ENCODE results near the gene ARF4.

The ARF4 gene

DNA sequence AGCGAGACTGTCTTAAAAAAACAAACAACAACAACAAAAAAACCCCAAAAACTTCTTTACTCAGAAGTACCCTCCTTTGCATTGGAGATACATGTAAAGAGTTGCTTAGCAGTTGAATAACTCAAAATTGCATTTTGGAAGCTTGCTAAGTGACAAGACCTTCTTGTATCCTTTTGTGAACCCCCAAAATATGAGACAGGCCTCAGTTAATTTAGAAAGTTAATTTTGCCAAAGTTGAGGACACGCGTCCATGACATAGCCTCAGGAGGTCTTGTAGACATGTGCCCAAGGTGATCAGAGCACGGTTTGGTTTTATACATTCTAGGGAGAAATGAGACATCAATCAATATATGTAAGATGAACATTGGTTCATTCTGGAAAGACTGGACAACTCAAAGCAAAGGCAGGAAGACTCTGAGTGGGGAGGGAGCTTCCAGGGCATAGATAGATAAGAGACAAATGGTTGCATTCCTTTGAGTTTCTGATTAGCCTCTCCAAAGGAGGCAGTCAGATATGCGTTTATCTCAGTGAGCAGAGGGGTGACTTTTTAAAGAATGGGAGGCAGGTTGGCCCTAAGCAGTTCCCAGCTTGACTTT is 1.7 kb upstream of the ARF4 start:
- peak overlapping the region; percentile 86 for H3K4me3 ChIP-seq (replicated peaks; ENCODE audit: low read depth, low read length)
- no peak for DNase-seq (ENCODE audit: low read depth)
- TF ChIP-seq, protein P1, sequence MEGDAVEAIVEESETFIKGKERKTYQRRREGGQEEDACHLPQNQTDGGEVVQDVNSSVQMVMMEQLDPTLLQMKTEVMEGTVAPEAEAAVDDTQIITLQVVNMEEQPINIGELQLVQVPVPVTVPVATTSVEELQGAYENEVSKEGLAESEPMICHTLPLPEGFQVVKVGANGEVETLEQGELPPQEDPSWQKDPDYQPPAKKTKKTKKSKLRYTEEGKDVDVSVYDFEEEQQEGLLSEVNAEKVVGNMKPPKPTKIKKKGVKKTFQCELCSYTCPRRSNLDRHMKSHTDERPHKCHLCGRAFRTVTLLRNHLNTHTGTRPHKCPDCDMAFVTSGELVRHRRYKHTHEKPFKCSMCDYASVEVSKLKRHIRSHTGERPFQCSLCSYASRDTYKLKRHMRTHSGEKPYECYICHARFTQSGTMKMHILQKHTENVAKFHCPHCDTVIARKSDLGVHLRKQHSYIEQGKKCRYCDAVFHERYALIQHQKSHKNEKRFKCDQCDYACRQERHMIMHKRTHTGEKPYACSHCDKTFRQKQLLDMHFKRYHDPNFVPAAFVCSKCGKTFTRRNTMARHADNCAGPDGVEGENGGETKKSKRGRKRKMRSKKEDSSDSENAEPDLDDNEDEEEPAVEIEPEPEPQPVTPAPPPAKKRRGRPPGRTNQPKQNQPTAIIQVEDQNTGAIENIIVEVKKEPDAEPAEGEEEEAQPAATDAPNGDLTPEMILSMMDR (IDR thresholded peaks at IDR 0.05; ENCODE audit: low read length, missing control alignments): no peak

DNA sequence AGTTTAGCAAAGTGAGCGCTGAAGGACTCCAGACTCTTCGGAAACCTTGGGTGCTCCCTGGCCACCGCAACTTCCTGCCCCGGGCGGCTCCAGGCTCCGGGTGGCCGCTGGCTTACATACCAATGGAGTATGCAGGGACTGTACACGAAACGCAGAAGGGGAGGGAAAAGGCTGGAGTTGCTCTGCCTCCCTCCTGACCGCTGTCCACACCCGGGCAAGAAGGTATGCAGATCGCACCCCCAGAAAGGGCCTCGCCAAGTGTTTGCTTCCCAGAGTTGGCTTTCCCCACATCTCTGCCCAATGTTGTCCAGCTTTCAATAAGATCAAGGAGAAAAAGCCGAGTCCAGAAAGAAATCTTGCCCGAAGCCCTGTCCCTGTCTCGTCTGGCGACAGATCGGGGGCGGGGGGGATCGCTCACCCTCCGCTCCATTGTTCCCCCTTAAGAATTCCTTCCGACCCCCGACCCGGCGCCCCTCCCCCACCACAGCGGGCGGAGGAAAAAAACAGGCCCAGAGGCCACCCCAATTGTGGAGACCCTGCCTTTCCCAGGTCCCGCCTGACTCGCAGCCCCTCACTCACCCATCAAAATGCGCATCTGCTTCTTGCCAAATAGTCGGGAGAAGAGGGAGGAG is 533 bp downstream of the ARF4 start:
- H3K4me3 ChIP-seq (replicated peaks; ENCODE audit: low read depth, low read length): peak overlapping the region; percentile 100

DNA sequence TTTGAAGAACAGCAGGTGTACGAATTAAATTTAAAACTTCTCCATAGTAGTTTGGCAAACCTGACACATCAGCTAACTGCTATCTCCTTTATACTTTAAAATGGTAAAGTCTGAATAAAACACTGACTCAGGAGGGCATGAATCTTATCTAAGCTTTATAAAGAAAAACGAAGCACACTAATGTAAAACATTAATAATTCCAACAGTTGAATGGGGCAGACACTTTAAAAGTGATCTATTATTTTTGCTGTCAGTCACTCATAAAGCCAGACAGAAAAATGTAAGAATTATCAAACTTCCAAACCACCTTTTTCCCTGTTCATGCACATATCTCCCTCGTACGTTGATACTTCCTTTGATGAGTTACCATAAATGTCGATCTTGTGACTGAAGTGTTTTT is 2.6 kb downstream of the ARF4 start:
- DNase-seq (ENCODE audit: low read depth): no peak
- peak overlapping the region; percentile 100 for H3K4me3 ChIP-seq (replicated peaks; ENCODE audit: low read depth, low read length)
- TF ChIP-seq, protein P1 (IDR thresholded peaks at IDR 0.05; ENCODE audit: low read length, missing control alignments): no peak

More for the DNA sequence above, 533 bp downstream of the ARF4 start:
- TF ChIP-seq, protein P1 (IDR thresholded peaks at IDR 0.05; ENCODE audit: low read length, missing control alignments): no peak
- DNase-seq (ENCODE audit: low read depth): peak; percentile 93

DNA sequence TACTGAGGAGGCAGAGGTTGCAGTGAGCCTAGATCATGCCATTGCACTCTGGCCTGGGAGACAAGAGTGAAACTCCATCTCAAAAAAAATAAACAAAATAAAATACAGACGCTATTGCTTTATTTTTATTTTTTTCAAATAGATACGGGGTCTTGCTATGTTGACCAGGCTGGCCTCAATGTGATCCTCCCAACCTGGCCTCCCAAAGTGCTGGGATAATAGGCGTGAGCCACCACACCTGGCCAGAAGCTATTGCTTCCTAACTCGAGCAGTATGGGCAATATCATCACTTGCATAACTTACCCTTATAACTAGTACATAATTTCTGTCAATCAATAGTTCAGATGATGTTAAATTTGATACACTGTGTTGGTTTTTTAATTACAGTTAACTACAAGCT is 3.0 kb downstream of the ARF4 start:
- DNase-seq (ENCODE audit: low read depth): no peak
- H3K4me3 ChIP-seq (replicated peaks; ENCODE audit: low read depth, low read length): peak overlapping the region; percentile 100
- TF ChIP-seq, protein P1 (IDR thresholded peaks at IDR 0.05; ENCODE audit: low read length, missing control alignments): no peak

DNA sequence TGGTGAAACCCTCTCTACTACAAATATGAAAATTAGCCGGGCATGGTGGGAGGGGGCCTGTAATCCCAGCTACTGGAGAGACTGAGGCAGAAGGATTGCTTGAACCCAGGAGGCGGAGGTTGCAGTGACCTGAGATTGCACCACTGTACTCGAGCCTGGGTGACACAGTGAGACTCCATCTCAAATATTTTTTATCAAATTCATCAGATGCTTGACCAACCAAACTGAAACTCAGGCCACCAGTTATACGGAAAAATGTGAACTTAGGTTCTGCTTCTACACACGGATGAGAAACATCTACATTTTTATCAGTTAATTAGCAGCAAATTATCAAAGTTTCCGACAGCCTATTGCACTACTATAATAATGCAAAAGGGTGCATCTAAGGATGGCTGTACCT is 4.8 kb downstream of the ARF4 start:
- DNase-seq (ENCODE audit: low read depth): no peak
- TF ChIP-seq, protein P1 (IDR thresholded peaks at IDR 0.05; ENCODE audit: low read length, missing control alignments): no peak
- no peak overlapping the region for H3K4me3 ChIP-seq (replicated peaks; ENCODE audit: low read depth, low read length)

DNA sequence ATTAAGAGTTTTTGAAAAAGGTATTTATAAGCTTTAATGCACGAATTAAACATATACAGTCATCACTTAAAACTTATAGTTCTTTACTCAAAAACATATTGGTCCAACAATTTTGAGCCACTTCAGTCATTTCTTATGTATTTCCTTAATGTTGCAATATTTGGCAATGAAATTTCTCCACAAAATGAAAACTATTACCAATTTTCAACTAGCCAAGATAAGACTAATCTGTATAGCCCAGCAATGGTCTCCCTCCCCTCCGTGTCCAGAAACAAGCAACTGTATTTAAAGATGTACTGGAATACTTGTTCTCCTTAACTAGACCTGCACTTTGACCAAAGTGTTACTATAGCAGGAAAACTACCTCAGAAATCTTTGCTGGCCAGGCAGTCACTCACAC is 9.2 kb downstream of the ARF4 start:
- no peak overlapping the region for H3K4me3 ChIP-seq (replicated peaks; ENCODE audit: low read depth, low read length)
- DNase-seq (ENCODE audit: low read depth): peak; percentile 39
- TF ChIP-seq, protein P1 (IDR thresholded peaks at IDR 0.05; ENCODE audit: low read length, missing control alignments): no peak

DNA sequence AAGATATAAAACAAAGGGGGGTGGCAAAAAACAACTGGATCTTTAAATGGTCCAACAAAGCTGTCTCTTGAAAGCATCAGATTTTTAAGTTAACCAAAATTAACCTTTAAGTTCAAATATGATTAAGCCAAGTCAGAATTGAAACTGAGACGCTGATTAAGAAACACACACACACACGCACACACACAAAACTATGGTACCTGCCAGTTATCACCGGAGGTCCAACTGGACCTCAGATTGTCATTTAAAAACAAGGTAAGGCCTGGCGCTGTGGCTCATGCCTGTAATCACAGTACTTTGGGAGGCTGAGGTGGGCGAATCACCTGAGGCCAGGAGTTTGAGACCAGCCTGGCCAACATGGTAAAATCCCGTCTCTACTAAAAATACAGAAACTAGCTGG is 10.4 kb downstream of the ARF4 start:
- TF ChIP-seq, protein P1 (IDR thresholded peaks at IDR 0.05; ENCODE audit: low read length, missing control alignments): no peak
- no peak overlapping the region for H3K4me3 ChIP-seq (replicated peaks; ENCODE audit: low read depth, low read length)
- DNase-seq (ENCODE audit: low read depth): no peak

All from fibroblast of pulmonary artery (primary cell).